ENCODE results near the gene C2CD4D.
A peak's percentile ranks its signal among the peaks of the same experiment; 100 is the strongest.
"Not testable (repeated sequence)": the region's sequence is repeated elsewhere in the genome, so short reads cannot be mapped to it uniquely, and the experiment has no call there.

The C2CD4D gene

DNA sequence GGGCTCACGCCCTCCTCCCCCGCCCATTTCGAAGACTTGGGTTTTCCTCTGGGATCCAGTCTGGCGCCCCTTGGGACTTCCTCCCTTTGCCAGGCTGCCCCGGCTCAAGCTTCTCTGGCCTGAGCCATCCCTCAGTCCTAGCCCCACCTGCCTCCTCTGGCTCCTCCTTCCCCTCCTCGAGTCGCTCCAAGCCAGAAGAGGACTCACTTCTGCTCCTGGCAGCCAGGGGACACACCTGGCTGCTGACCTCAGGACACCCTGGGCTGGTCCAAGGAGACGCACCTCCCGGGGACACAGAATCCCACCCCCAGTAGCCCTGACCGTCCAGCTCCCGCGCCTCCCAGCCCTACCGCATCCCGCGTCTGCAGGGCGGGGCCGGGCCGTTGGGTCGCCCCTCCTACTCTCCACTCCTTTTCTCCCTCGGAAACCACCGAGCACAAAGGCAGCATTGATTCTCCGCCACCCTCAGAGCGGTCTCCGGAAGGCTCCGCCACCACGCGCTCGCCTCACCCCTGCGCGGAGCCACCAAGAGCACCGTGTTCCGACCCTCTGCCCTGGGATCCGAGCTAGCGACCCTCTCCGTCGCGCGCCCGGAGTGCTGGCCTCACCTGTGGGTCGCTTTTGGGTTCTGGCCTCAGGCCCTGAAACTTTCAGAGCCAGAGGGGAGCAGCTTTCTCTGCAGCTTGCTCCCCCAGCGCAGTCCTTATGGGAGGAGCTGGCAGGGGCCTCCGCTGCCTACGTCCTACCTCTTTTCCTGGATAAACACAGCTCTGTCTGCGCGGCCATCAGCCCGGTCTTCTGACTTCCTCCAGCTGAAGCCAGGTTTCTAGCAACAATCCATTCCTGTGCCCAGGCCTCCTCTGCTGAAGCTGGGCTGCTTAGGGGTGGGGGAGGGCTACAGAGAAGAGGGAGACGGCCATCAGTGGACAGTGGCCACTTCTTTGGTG is at the start of gene C2CD4D:
Gene C2CD4D (minus strand): TSS at position 364 of the 947 bp plus-strand sequence. CDS start 831 bp downstream, outside the sequence.
- no peak for DNase-seq (ENCODE audit: low read depth)

GRCh38 chr1:151888972-151889570 is 49.5 kb upstream of the C2CD4D start:
- DNase-seq (ENCODE audit: low read depth), result no peak

DNA sequence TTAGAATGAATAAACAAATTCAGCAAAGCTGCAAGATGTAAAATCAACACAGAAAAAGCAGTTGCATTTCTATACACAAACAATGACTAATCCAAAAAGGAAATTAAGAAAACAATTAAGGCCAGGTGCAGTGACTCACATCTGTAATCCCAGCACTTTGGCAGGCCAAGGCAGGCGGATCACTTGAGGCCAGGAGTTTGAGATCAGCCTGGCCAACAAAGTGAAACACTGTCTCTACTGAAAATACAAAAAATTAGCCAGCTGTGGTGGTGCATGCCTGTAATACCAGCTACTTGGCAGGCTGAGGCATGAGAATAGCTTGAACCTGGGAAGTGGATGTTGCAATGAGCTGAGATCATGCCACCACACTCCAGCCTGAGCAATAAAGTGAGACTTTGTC is 47.4 kb upstream of the C2CD4D start:
- peak; percentile 24 for DNase-seq (ENCODE audit: low read depth)

- no peak for DNase-seq (ENCODE audit: low read depth)
Measured at GRCh38 chr1:151885479-151885878, 45.9 kb upstream of the C2CD4D start.

DNA sequence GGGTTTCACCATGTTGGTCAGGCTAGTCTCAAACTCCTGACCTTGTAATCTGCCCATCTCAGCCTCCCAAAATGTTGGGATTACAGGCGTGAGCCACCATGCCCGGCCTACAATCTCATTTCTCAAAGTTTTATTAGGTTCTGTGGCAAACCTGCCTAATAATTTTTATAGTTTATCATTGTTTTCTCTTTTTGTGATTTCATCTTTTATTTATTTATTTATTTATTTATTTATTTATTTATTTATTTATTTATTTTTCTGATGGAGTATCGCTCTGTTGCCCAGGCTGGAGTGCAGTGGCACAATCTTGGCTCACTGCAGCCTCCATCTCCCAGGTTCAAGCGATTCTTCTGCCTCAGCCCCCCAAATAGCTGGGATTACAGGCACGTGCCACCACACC is 45.3 kb upstream of the C2CD4D start:
- not testable (repeated sequence) for DNase-seq (ENCODE audit: low read depth)

DNA sequence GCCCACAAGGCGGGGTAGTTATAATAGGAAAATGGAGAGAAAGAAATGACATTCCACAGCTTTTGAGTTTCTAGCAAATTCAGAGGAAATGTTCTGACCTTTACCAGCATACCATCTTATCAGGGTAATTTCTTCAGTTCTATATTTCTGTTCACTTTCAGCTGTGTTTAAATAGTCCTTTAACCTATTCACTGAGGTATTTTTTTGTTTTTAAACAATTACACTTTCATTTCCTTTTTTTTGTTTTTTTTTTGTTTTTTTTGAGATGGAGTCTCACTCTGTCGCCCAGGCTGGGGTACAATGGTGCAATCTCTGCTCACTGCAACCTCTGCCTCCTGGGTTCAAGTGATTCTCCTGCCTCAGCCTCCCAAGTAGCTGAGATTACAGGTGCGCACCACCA is 44.8 kb upstream of the C2CD4D start:
- DNase-seq (ENCODE audit: low read depth), result not testable (repeated sequence)

DNA sequence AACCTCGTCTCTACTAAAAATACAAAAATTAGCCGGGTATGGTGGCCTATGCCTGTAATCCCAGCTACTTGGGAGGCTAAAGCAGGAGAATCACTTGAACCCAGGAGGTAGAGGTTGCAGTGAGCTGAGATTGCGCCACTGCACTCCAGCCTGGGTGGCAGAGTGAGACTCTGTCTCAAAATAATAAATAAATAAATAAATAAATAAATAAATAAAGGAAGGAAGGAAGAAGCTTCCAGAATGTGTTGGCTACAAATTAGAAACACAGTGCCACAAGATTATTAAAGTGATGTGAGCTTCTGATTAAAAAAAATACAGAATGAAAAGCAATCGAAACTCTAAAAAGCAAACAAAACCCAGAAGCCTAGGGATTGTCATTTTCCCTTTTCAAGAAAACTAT is 44.3 kb upstream of the C2CD4D start:
- DNase-seq (ENCODE audit: low read depth), result not testable (repeated sequence)

GRCh38 chr1:151882918-151883317 is 43.3 kb upstream of the C2CD4D start:
- not testable (repeated sequence) for DNase-seq (ENCODE audit: low read depth)

DNA sequence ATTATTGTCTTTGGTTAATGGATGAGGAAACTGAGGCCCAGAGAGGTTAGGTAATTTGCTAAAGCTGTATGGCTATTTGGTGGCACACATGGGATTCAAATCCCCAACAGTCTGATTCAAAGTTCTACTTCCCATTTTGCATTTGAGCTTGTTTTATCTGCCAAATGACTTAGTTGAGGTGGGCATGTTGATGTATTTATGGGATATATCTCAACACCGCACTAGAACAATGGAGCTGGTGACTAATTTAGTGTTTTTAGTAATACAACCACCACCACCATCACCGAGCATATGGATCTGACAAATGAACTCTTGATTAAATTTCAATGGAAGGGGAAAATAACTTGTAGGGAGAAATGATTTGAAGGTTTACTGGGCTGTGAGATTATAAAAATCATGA is 42.8 kb upstream of the C2CD4D start:
- no peak for DNase-seq (ENCODE audit: low read depth)

DNA sequence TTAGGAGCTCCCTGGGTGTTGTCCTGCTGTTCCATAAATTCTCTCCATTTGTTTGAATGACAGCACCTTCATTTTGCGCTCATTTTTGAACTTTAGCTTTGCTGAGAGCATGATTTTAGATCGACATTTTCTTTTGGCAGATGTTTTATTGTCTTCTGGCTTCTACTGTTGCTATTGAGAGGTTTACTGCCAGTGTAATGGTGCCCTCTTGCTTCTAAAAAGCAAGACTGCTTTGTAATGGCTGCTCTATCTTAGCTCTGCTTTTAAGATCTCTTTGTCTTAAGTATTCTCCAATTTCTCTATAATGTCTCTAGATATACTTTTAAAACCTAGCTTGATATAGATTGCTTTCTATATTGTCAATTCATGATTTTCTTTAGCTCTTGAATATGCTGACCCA is 41.9 kb upstream of the C2CD4D start:
- DNase-seq (ENCODE audit: low read depth), result no peak

DNA sequence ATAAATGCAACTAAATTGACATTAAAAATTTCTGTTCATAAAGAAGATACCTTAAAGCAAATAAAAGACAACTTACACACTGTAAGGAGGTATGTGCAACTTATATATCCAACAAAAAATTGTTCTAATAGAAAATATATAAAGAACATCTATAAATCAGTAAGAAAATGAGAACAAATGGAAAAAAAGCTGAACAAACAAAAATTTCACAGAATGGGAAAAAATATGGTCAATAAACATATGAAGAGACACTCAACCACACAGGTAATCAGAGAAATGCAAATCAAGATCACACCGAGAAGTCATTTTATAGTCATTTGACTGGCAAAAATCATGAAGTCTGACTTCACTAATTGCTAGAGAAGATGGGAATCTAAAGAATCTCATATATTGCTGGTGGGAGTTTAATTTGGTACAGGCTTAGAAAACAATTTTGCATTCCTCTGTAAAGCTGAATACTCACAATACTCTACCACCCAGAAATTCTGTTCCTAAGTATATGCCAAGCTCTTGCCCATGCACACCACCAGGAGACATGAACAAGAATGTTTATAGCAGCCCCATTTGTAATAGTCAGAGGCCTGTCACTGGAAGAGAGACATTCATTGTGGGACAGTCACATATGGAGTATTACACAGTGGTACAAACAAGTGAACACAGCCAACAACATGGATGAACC is 35.9 kb upstream of the C2CD4D start:
- DNase-seq (ENCODE audit: low read depth), result no peak

DNA sequence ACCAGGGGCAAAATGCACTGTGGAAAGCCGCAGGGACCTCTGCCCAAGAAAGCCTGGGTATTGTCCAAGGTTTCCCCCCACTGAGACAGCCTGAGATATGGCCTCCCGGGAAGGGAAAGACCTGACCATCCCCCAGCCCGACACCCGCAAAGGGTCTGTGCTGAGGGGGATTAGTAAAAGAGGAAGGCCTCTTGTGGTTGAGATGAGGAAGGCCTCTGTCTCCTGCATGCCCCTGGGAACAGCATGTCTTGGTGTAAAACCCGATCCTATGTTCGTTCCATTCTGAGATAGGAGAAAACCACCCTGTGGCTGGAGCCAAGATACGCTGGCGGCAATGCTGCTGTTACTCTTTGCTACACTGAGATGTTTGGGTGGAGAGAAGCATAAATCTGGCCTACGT is 33.2 kb upstream of the C2CD4D start:
- DNase-seq (ENCODE audit: low read depth), result not testable (repeated sequence)

GRCh38 chr1:151871284-151872030 is 31.8 kb upstream of the C2CD4D start:
- no peak for DNase-seq (ENCODE audit: low read depth)

- no peak for DNase-seq (ENCODE audit: low read depth)
Measured at GRCh38 chr1:151868486-151868885, 28.9 kb upstream of the C2CD4D start.

GRCh38 chr1:151867765-151868411 is 28.3 kb upstream of the C2CD4D start:
- peak; percentile 15 for DNase-seq (ENCODE audit: low read depth)

DNA sequence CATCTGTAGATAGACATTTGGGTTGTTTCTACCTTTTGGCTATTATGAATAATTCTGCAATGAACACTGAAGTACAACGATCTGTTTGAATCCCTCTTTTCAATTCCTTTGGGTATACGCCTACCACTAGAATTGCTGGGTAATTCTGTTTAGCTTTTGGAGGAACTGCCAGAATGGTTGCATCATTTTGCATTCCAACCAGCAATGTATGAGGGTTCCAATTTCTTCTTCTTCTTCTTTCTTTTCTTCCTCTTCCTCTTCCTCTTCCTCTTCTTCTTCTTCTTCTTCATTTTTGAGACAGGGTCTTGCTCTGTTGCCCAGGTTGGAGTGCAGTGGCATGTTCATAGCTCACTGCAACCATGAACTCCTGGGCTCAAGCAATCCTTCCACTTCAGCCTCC is 27.7 kb upstream of the C2CD4D start:
- no peak for DNase-seq (ENCODE audit: low read depth)

DNA sequence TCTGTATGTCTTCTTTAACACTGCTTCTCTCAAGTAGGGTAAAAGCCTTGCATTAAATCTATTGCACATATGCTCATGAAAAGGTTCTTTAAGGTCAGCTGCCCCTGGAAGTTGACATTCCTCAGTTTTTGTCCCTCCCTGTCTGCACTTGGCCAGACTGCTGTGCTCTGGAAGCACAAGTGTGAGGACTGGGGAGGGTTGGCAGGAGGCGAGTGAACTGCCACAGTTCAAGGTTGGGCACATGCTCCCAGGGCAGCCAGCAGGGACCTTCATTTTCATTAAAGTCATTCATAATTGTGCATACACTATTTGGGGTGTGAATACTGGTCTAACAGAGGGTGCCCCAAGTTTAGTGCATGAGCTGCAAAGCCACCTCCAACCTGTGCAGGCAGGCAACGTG is 24.8 kb upstream of the C2CD4D start:
- DNase-seq (ENCODE audit: low read depth), result no peak

GRCh38 chr1:151862604-151863003 is 23.0 kb upstream of the C2CD4D start:
- no peak for DNase-seq (ENCODE audit: low read depth)

GRCh38 chr1:151860504-151861187 is 21.0 kb upstream of the C2CD4D start:
- DNase-seq (ENCODE audit: low read depth), result no peak

- DNase-seq (ENCODE audit: low read depth), result no peak
Measured at GRCh38 chr1:151859891-151860293, 20.3 kb upstream of the C2CD4D start.

Measured in GM04504 (cell line).